HG03025 (cell line): ENCODE measurements around the gene KCNMB2.

ENCODE experiments used
- ATAC-seq: cut with Tn5 transposase; IDR thresholded peaks from one replicate; pipeline ENCODE4 v1.9.1; 2021; ENCODE audit warnings: mild to moderate bottlenecking, moderate library complexity; ENCODE audit not compliant: unreplicated experiment, low FRiP score

The KCNMB2 gene

GRCh38 chr3:178795349-178795748 lies 259.1 kb downstream of the KCNMB2 start:
- no peak for ATAC-seq

- no peak for ATAC-seq
Measured at GRCh38 chr3:178802259-178802658, 266.0 kb downstream of the KCNMB2 start.

- ATAC-seq, result no peak
Measured at GRCh38 chr3:178802993-178803693, 266.9 kb downstream of the KCNMB2 start.

- ATAC-seq, result no peak
Measured at GRCh38 chr3:178804606-178805005, 268.4 kb downstream of the KCNMB2 start.

GRCh38 chr3:178805741-178806140 lies 269.5 kb downstream of the KCNMB2 start:
- no peak for ATAC-seq

- no peak for ATAC-seq
Measured at GRCh38 chr3:178806651-178807050, 270.4 kb downstream of the KCNMB2 start.

- ATAC-seq, result no peak
Measured at GRCh38 chr3:178807694-178808093, 271.5 kb downstream of the KCNMB2 start.

DNA sequence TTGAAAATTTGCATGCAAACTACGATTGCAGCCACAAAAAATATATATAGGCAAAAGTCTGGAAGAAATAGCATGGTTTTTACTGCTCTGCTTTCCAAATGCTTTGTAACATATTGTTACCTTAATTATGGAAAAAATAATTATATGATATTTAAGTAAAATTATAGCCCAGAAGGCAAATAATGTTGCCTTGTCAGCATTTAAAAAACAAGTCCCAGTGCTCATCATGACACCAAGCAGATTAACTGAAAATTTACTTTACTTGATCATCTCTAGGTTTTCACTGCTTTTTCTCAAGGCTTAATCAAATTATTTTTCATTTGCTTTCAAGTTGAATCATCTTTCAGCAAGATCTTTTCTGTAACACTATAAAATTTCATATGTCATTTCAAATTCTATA lies 272.5 kb downstream of the KCNMB2 start:
- ATAC-seq, result no peak

GRCh38 chr3:178810181-178810580 lies 273.9 kb downstream of the KCNMB2 start:
- ATAC-seq, result no peak

- no peak for ATAC-seq
Measured at GRCh38 chr3:178822722-178823121, 286.5 kb downstream of the KCNMB2 start.

- ATAC-seq, result no peak
Measured at GRCh38 chr3:178823150-178823549, 286.9 kb downstream of the KCNMB2 start.

DNA sequence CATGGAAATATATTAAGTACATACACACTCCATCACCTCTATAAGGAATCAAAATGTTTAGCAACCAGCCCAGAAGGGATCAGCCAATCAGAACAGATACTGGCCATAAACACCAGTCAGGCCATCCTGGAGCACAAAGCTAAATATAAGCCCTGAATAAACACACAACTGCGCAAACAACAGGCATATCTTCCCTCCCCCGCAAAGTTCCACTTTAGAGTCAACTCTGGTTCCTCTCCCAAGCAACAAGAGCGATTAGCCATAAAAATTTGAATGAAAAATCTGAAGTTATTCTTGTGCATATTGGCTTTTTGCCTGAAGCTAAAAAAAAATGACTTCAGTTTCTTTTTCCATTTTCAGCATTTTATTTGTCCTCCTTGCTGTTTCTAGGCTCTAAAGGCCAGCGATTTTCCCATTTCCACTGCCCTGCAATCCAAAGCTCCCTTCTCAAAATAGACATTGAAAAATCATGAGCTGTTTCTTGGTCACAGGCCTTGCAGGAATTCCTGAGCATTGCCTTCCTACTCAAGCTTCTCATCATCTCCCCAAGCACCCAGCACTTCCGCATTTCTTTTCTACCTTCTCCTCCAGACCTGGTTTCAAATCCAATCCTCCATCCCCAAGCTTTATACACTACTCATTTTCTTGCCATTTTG lies 287.5 kb downstream of the KCNMB2 start:
- ATAC-seq, result no peak

DNA sequence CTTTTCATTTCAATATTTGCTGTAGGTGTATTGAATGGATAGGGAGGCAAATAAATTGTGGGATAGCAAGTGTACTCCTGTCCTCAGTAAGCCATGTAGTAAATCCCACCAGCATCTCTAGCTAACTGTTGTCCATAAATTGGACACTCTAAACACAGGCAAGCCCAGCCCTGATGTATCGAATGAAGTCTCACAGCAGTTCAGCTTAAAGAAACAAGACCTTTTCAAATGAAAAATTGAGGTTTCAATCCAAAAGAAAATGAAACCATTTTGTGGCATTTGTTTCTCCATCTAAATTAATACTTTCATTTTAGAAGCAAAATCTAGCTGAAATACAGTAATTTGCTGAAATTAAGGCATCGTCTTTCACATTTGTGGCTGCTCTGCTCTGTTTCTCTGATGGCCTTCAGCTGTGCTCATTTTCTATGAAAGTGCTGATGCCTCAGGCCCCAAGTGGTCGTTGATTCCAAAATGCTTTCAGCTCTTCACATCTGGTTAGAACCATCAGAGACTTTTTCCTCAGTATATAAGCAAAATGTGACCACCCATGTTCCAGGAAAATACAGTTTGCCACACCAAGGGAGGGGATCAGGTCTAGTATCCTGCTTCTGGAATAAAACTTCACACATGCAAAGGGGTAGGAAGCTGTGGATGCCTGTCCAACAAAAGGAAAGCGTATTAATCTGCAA lies 290.3 kb downstream of the KCNMB2 start:
- ATAC-seq, result no peak

DNA sequence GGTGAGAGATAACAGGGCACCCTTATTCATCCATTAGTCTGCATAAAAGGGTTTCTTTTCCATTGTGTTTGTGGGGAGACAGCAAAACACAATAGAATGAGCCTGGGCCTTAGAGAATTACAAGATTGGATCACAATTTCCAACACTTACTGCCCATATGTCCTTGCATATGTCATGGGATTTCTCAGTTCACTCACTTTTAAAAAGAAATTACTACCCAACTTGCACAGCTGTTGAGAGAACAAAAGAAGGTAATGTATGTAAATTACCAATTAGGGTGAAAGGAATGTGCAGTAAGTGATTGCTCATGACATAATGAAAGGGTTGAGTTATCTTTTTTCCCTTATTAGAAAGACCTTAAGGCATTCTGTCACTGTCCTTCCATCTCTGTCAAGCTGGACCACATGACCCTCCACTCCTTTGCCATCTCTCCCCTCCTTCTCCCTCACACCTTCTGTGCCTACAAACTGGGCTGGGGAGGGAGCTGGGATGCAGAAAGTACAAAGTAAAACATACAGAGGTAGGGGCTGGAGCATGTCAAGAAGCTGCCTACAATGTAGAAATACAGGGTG lies 291.1 kb downstream of the KCNMB2 start:
- no peak for ATAC-seq

DNA sequence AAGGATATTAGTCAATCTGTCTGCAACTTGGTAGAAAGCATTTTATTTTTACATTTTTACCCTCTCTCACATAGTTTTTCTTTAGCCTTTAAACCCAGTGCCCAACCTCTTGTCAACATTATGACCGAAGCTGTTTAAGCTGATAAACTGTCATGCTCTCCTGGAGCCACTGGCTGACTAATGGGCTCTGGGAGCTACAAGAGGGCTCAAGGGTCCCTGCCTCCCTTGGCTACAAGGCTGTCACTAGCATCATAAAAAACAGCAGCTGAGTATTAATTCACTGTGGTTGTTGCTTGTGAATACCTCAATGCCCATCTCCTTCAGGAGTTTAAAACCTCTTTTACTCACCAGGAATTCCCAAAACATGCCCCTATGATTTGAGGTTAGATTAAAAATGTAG lies 297.5 kb downstream of the KCNMB2 start:
- no peak for ATAC-seq

DNA sequence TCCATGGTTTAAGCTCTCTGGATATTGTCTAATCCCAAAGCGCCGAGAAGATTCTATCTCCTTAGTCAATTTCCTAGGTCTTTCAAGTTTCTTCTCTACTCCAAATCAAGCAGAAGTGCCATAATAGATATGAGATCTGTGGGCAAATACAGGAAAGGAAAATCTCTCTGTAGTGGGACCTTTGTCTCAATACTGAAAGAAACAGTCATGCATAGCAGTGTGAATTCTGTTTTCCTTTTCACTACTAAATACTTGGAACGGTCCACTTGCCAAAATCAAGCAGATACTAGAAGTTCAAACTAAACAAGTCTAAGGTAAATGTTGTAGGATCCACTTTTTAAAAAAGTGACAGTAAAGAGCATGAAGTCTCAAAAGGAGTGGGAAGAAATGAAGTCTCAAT lies 298.8 kb downstream of the KCNMB2 start:
- ATAC-seq, result no peak

DNA sequence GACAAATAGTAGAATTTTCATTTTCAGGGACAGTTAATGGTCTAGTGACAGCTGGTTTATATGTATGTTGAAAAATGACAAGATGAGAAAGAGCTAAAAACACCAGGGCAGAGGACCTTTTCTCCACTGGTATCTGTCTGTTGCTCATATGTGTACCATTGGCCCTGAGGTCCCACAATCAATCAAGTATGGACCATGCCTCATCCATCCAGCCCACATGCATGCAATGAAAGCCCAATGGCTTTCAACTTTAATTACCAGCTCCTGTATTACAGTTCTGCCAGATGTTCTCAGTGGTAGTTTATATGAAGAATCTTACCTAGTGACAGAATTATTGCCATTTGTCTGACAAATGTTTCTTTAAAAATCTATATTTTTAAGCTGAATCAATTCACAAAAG lies 301.3 kb downstream of the KCNMB2 start:
- no peak for ATAC-seq

- no peak for ATAC-seq
Measured at GRCh38 chr3:178840586-178840985, 304.4 kb downstream of the KCNMB2 start.

- ATAC-seq, result no peak
Measured at GRCh38 chr3:178841011-178841410, 304.8 kb downstream of the KCNMB2 start.

DNA sequence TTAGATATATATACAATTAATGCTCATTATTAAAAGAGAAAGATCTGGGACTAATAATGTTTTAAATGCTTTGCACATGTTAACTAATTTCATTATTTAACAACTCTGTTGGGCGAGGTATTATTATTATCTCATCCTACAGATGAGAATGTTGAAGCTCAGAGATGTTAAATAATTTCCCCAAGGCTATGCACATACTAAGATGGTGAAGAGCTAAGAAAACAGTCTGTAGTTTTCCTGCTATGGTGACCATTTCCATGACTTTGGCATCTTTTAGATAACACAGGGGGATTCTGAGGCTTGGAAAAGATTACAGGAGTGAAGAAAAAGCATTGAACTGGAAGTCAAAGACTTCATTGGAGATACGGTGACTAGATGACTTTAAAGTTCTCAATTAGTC lies 308.7 kb downstream of the KCNMB2 start:
- no peak for ATAC-seq

DNA sequence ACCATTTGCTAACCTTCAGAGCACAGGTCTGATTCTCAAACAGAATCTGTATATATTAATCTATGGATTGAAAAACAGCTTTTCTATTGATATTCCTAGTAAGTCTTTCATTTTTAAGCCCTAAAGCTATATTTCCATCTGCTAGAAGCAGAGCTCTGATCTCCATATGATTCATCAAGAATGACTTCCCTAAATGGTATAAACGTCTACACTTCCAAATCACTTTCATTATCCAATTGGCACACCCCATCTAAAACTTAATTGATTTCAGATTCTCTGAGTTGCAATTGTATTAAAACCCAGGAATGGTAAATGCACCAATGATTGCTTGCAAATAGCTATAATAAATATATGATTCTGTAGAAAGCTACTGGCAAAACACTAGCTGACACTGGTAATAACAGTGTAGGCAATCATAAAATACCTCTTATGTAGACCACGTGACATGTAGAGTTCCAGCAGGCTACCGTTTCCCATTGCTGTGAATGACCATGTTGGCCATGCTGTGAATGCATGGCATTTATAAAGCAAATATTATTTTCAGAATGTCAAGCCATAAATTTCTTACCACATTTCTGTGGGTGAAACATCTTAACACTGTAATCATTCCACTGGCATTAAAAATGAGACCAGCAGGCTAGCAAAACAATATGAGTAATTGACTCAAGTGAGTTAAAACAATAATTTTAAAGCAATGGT lies 309.3 kb downstream of the KCNMB2 start:
- ATAC-seq, result no peak
